Gastrocnemius medialis (tissue), 4 donors: ENCODE data around the gene SPATA22. TPM values are rescaled to one million over a fixed set of nuclear protein-coding genes. Genes with fewer than 3 reads are reported as not detected.
"Not testable (repeated sequence)": the region's sequence is repeated elsewhere in the genome, so short reads cannot be mapped to it uniquely, and the experiment has no call there.

Source experiments
- ATAC-seq, 2 donors: fragments of 150-250 bp; one replicate each; pipeline ENCODE4 v1.9.1; 2016
- DNase-seq, 2 donors: peaks; one replicate each; pipeline ENCODE4 v3.0.0-alpha.2; 2019
- H3K27ac ChIP-seq, 4 donors: fragments of 200-600 bp; sonication (generic); 1 replicate in 1 of 4; 2 replicates in 3 of 4; pipeline ENCODE4 v1.5.1; 2016 to 2018; ENCODE audit warnings: mild to moderate bottlenecking in 2 of 4, moderate library complexity in 1 of 4
- H3K27me3 ChIP-seq, 3 donors: fragments of 200-600 bp; sonication (generic) in 2 of 3; 1 replicate in 1 of 3; 2 replicates in 2 of 3; pipeline versions ENCODE4 v1.5.1 to v1.6.0; 2016 to 2019; ENCODE audit warnings: mild to moderate bottlenecking in 1 of 3, moderate library complexity in 1 of 3
- H3K36me3 ChIP-seq, 2 donors: fragments of 200-600 bp; sonication (generic) in 1 of 2; one replicate each; pipeline ENCODE4 v1.5.1; 2017 to 2018
- H3K4me1 ChIP-seq, 2 donors: fragments of 200-600 bp; sonication (generic) in 1 of 2; one replicate each; pipeline ENCODE4 v1.5.1; 2016 to 2017; ENCODE audit warnings: mild to moderate bottlenecking in 2 of 2
- H3K4me3 ChIP-seq, 4 donors: fragments of 200-600 bp; sonication (generic) in 3 of 4; 1 replicate in 1 of 4; 2 replicates in 3 of 4; pipeline ENCODE4 v1.5.1; 2016 to 2019; ENCODE audit warnings: mild to moderate bottlenecking in 2 of 4
- H3K9me3 ChIP-seq, 3 donors: fragments of 200-600 bp; sonication (generic) in 2 of 3; 1 replicate in 1 of 3; 2 replicates in 2 of 3; pipeline ENCODE4 v1.5.1; 2016 to 2019
- CTCF ChIP-seq, 5 experiments: fragments of 450-650 bp in 3 of 5; fragments of 200-600 bp in 2 of 5; sonication (generic) in 2 of 5; IDR thresholded peaks in 4 of 5; conservative IDR thresholded peaks in 1 of 5; 1 replicate in 4 of 5; 2 replicates in 1 of 5; pipeline ENCODE4 v1.5.1; 2016 to 2019; ENCODE audit warnings: antibody characterized with exemption in 5 of 5, mild to moderate bottlenecking in 3 of 5, moderate library complexity in 3 of 5
- POLR2A ChIP-seq, 2 donors: fragments of 450-650 bp; IDR thresholded peaks; one replicate each; pipeline ENCODE4 v1.6.1; 2017; ENCODE audit warnings: antibody characterized with exemption in 2 of 2, mild to moderate bottlenecking in 2 of 2, moderate library complexity in 2 of 2
- in situ Hi-C, 4 donors: fragments of 200-750 bp; cut with MboI; loops; one replicate each; pipeline versions ENCODE4 v1.15.0 to v1.8.0; 2017; ENCODE audit warnings: low sequenced_read_pairs in 4 of 4
- intact Hi-C: fragments of 100-400 bp; cut with DNase I; formaldehyde crosslinking; loops from one replicate; pipeline ENCODE4 v1.15.1; 2023; ENCODE audit warnings: low total_unique reads
- total RNA-seq, 4 donors: library from RNA; depleted of rRNA; stranded (reverse); fragments of >200 nt; gene quantifications; one replicate each; pipeline versions ENCODE4 v1.1.0 to v1.2.3, GENCODE V29; 2016

The SPATA22 gene
- total RNA-seq, 4 donors from 2014 or later = 0.22 to 0.23 TPM; not detected in 2

GRCh38 chr17:3475812-3476610, 4.4 kb upstream of the SPATA22 start, which contains the start of gene ASPA:
ASPA (plus strand) TSS chr17:3475997; CDS start chr17:3476160, 163 bp downstream.
- no peaks in the 10 kb centered on the region for H3K27me3 ChIP-seq
- ATAC-seq (peak; percentile 55 to 67), DNase-seq (no peak)
- TF ChIP-seq POLR2A (IDR thresholded peaks at IDR 0.05) = no peak
- no peaks in the 10 kb centered on the region for H3K9me3 ChIP-seq
- peak within 1 kb of the TSS; percentile 35 to 73 (median 64) for H3K27ac ChIP-seq
- in situ Hi-C loops (no loop called here), intact Hi-C loops (no loop called here)
- peaks cover 4 to 7% of the 10 kb centered on the region in 2 donors for H3K4me1 ChIP-seq
- H3K4me3 ChIP-seq = peak within 1 kb of the TSS; percentile 51 to 64 (median 53)
- no peaks in the 10 kb centered on the region for H3K36me3 ChIP-seq

- peak in 1 of 2 donors; percentile 56 for ATAC-seq
These were observed 3.6 kb upstream of the SPATA22 start for GRCh38 chr17:3475251-3475685.

DNA sequence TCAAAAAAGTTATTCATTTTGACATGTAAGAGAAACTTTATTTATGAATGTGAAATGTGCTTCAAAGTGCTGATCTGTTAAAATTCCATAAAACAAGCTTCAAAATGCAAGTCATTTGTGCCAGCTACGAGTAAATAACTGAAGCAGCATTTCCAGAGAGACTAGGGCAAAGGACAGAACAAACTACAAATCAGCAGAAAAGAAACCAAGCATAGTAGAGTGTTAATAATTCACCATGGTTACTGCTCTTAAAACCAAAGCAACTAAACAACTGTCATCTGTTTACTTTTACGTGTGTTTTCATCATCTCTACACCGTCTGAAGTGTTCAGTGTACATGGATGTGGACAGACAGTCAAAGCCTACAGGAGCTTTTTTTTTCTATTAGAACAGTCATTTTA, 2.6 kb upstream of the SPATA22 start:
- H3K36me3 ChIP-seq = no peaks in the 10 kb centered on the region
- in situ Hi-C loops = loop anchor here in 1 of 4 donors (25.0 kb wide), 1 partner anchor 112 kb away; no protein-coding TSS in a partner anchor
- intact Hi-C loops = no loop called here
- peaks cover 4 to 7% of the 10 kb centered on the region in 2 donors for H3K4me1 ChIP-seq
- ATAC-seq (no peak), DNase-seq (no peak)
- H3K4me3 ChIP-seq = no peak overlapping the region
- H3K9me3 ChIP-seq = no peaks in the 10 kb centered on the region
- H3K27ac ChIP-seq = peak overlapping the region in 2 of 4 donors; percentile 35 to 72
- TF ChIP-seq POLR2A (IDR thresholded peaks at IDR 0.05) (no peak), CTCF (IDR thresholded peaks at IDR 0.05 in 4 of 5, conservative IDR thresholded peaks at IDR 0.05 in 1 of 5) (no peak)
- H3K27me3 ChIP-seq = no peaks in the 10 kb centered on the region

More at GRCh38 chr17:3475251-3475685, 3.6 kb upstream of the SPATA22 start:
- intact Hi-C loops = no loop called here
- no peaks in the 10 kb centered on the region for H3K36me3 ChIP-seq
- H3K9me3 ChIP-seq = no peaks in the 10 kb centered on the region
- TF ChIP-seq POLR2A (IDR thresholded peaks at IDR 0.05) = no peak
- no peak for TF ChIP-seq CTCF (IDR thresholded peaks at IDR 0.05 in 4 of 5, conservative IDR thresholded peaks at IDR 0.05 in 1 of 5)
- peaks cover 4 to 7% of the 10 kb centered on the region in 2 donors for H3K4me1 ChIP-seq
- no peaks in the 10 kb centered on the region for H3K27me3 ChIP-seq
- H3K27ac ChIP-seq = peak overlapping the region; percentile 35 to 73 (median 64)
- peak overlapping the region; percentile 51 to 64 (median 53) for H3K4me3 ChIP-seq
- in situ Hi-C loops = no loop called here
- DNase-seq = peak in 1 of 2 donors; percentile 16

DNA sequence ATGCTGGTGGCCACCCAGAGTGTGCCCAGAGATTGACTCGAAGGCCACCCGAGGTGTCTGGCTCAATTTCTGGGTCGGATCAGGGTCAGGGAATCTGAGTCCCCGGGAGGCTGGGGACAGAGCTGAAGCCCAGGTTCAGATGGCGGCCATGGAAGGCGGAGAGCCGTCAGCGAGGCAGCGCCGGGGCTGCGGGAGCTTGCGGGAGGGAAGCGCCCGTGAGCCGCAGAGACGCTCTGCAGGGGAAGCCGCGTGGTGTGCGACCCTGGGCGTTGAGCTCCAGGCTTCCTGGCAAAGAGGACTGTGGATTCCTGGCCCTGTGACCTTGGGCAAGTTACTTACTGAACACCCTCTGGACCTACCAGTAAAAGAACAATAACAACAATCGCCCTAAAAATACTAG, 518 bp upstream of the SPATA22 start:
- Histone ChIP-seq H3K27me3 (no peaks in the 10 kb centered on the region), H3K27ac (no peak overlapping the region), H3K36me3 (no peaks in the 10 kb centered on the region), H3K9me3 (no peaks in the 10 kb centered on the region), H3K4me3 (no peak overlapping the region), H3K4me1 (peaks cover 4 to 7% of the 10 kb centered on the region in 2 donors)
- in situ Hi-C loops = loop anchor here in 1 of 4 donors (25.0 kb wide), 1 partner anchor 110 kb away; no protein-coding TSS in a partner anchor
- no peak for DNase-seq
- ATAC-seq = no peak
- intact Hi-C loops = no loop called here
- TF ChIP-seq POLR2A (IDR thresholded peaks at IDR 0.05) (no peak), CTCF (IDR thresholded peaks at IDR 0.05 in 4 of 5, conservative IDR thresholded peaks at IDR 0.05 in 1 of 5) (no peak)

DNA sequence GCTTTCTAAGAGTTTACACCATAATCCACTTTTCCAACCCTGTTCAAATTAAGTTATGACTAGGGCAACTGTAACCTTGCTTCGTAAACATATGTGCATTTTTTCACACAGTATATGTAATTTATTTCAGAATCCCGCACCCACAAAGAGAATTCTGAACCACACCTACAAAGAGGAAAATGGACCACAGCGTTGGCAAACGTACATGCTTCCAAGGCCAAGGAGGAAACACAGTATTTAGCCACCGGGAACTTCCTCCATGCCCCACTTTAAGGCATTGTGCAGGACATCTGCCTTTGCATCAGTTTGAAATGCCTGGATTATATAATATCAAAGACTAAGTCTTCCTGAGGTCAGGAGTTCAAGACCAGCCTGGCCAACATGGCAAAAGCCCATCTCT, 2.1 kb downstream of the SPATA22 start:
- DNase-seq = no peak
- no peak overlapping the region for H3K27ac ChIP-seq
- no peaks in the 10 kb centered on the region for H3K9me3 ChIP-seq
- ATAC-seq = no peak
- in situ Hi-C loops = loop anchor here in 1 of 4 donors (25.0 kb wide), 1 partner anchor 107 kb away; no protein-coding TSS in a partner anchor
- H3K36me3 ChIP-seq = no peaks in the 10 kb centered on the region
- H3K27me3 ChIP-seq = no peaks in the 10 kb centered on the region
- intact Hi-C loops = no loop called here
- peaks cover under 1 to 6% of the 10 kb centered on the region in 2 donors for H3K4me1 ChIP-seq
- H3K4me3 ChIP-seq = no peak overlapping the region
- TF ChIP-seq CTCF (IDR thresholded peaks at IDR 0.05 in 4 of 5, conservative IDR thresholded peaks at IDR 0.05 in 1 of 5) = no peak
- TF ChIP-seq POLR2A (IDR thresholded peaks at IDR 0.05) = no peak

DNA sequence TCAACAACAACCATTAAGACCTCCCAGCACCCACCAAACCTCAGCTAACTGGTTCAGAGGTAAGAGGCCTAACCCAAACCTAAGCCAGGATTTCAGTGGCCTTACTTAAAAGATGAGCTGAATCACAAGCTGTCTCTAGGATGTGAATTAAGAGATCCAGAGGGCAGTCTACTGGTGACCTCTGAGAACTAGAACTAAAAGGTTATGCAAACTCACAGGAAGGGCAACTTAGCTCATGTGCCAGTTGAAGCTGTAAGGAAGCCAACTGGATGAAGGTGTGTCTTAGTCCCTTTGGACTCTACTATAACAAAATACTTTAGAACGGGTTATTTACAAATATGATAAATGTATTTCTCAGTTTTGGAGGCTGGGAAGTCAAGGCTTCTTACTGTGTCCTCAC, 5.3 kb downstream of the SPATA22 start:
- in situ Hi-C loops = loop anchor here in 1 of 4 donors (25.0 kb wide), 1 partner anchor 104 kb away; no protein-coding TSS in a partner anchor
- DNase-seq, H3K4me3 ChIP-seq, H3K27me3 ChIP-seq, H3K9me3 ChIP-seq, ATAC-seq, H3K27ac ChIP-seq, H3K36me3 ChIP-seq, intact Hi-C loops, H3K4me1 ChIP-seq: not testable (repeated sequence)
